Coronary artery (tissue), 2 donors: ENCODE results near the gene WDR20.
"Not testable (repeated sequence)": the region's sequence is repeated elsewhere in the genome, so short reads cannot be mapped to it uniquely, and the experiment has no call there.

Source experiments
- DNase-seq: peaks from one replicate; pipeline ENCODE4 v3.0.0-alpha.2; 2017; ENCODE audit warnings: low spot score
- H3K27ac ChIP-seq, 2 donors: fragments of 200-600 bp; sonication (generic); one replicate each; pipeline ENCODE4 v1.5.1; 2016 to 2019
- H3K4me3 ChIP-seq: fragments of 200-600 bp; sonication (generic); 2 replicates; pipeline ENCODE4 v1.5.1; 2016; ENCODE audit warnings: mild to moderate bottlenecking, moderate library complexity
- CTCF ChIP-seq: fragments of 200-600 bp; sonication (generic); IDR thresholded peaks from one replicate; pipeline ENCODE4 v1.5.1; 2019; ENCODE audit warnings: antibody characterized with exemption

The WDR20 gene

DNA sequence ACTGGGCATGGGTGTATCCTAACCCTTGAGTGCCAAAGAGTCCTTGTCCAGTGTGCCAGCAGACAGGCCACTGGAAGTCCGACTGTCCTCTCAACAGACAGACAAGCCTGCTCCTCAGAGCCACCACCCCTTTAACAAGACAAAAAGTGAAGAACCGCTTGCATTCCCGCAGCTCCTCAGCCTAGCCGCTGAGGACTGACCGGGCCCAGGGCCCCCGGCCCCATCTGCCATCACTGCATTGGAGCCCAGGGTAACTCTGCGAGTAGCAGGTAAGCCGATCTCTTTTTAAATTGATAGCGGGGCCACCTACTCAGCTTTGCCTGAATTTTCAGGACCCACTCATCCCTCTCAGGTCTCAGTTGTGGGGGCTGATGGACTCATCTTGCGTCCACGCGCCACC is 96.3 kb downstream of the WDR20 start:
- H3K27ac ChIP-seq, result no peak overlapping the region
- H3K4me3 ChIP-seq, result no peak overlapping the region
- no peak for TF ChIP-seq CTCF
- no peak for DNase-seq

GRCh38 chr14:102238131-102238530 is 98.4 kb downstream of the WDR20 start:
- no peak overlapping the region for H3K27ac ChIP-seq
- no peak for TF ChIP-seq CTCF
- H3K4me3 ChIP-seq, result no peak overlapping the region
- no peak for DNase-seq

DNA sequence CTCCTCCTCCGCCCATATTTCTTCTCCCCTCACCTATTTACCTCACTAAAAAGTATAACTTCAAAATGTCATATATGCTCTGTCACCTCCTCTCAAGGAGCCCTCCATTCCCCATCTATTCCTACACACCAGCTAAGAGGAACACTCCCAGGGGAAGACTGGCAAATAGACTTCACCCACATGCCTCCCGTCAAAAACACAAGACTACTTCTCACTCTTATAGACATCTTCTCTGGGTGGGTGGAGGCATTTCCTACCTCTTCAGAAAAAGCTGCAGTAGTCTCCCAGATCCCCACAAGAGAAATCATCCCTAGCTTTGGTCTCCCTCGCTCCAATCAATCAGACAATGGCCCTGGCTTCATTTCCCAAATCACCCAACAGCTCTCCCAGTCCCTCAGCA is 99.1 kb downstream of the WDR20 start:
- DNase-seq, result no peak
- no peak overlapping the region for H3K4me3 ChIP-seq
- no peak for TF ChIP-seq CTCF
- no peak overlapping the region for H3K27ac ChIP-seq

GRCh38 chr14:102239231-102239630 is 99.5 kb downstream of the WDR20 start:
- Histone ChIP-seq H3K4me3 (no peak overlapping the region), H3K27ac (no peak overlapping the region)
- TF ChIP-seq CTCF, result no peak
- no peak for DNase-seq

- not testable (repeated sequence) for H3K4me3 ChIP-seq, H3K27ac ChIP-seq, DNase-seq
These were observed 100.8 kb downstream of the WDR20 start for GRCh38 chr14:102240481-102240880.

- no peak for DNase-seq
- no peak overlapping the region for H3K27ac ChIP-seq
- TF ChIP-seq CTCF, result no peak
- no peak overlapping the region for H3K4me3 ChIP-seq
These were observed 101.5 kb downstream of the WDR20 start for GRCh38 chr14:102241147-102241546.

GRCh38 chr14:102243795-102244194 is 104.1 kb downstream of the WDR20 start:
- H3K27ac ChIP-seq, H3K4me3 ChIP-seq, DNase-seq: not testable (repeated sequence)

DNA sequence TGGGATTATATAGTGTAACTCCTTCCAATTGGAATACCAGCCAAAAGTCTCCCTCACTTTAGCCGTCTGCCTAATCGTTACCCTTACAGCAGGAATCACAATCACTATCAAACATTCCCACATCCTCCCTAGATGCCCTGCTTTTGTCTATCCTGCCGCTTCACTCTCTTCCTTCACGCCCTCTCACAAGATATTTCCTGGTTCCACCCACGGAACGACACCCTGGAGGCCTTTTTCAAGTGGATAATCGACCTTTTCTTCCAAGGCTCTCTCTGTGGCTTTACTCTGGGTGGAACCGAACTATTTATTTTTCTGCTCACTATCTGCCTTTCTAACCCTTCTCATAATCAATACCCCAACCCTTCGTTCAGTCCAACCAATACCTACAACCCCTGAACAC is 106.4 kb downstream of the WDR20 start:
- DNase-seq, result no peak
- no peak for TF ChIP-seq CTCF
- no peak overlapping the region for H3K27ac ChIP-seq
- no peak overlapping the region for H3K4me3 ChIP-seq
